SK-N-SH (cell line): ENCODE results near the gene SMARCD1. TPM values are rescaled to one million over a fixed set of nuclear protein-coding genes. Genes with fewer than 3 reads are reported as not detected.

Source experiments
- CTCF ChIA-PET: fragments of 300-600, 350-600 bp; formaldehyde crosslinking; extraction: SDS; loops from one replicate; lab custom pipeline; 2021; lab: Yijun Ruan, JAX
- POLR2A ChIA-PET: fragments of 350-600 bp; sonication (Branson Sonifier 250); formaldehyde crosslinking; extraction: SDS; loops from one replicate; lab custom pipeline; 2020; ENCODE audit warnings: antibody characterized with exemption, inconsistent platforms; lab: Yijun Ruan, JAX
- DNase-seq: peaks from one replicate; pipeline ENCODE4 v3.0.0; 2012
- H2AFZ ChIP-seq: fragments of 200-600 bp; sonication (generic); 2 replicates; pipeline ENCODE4 v1.8.1; 2016; ENCODE audit warnings: antibody characterized with exemption, mild to moderate bottlenecking, low read depth
- H3F3A ChIP-seq: fragments of 200-600 bp; sonication (generic); replicated peaks from 2 replicates; pipeline ENCODE3; 2016; ENCODE audit warnings: antibody characterized with exemption, mild to moderate bottlenecking; ENCODE audit not compliant: insufficient read depth
- H3K27ac ChIP-seq, 2 experiments: fragments of 200-500 bp in 1 of 2; fragments of 200-600 bp in 1 of 2; sonication (Bioruptor generic) in 1 of 2; sonication (generic), shearing (Covaris generic) in 1 of 2; 2 replicates each; pipeline versions ENCODE4 v1.5.1 to v1.6.1; 2014 to 2016; ENCODE audit warnings: low read depth in 2 of 2, inconsistent platforms in 1 of 2, low read length in 1 of 2, mild to moderate bottlenecking in 1 of 2, mixed read lengths in 1 of 2
- H3K27me3 ChIP-seq: fragments of 200-600 bp; sonication (generic), shearing (Covaris generic); 2 replicates; pipeline ENCODE4 v1.6.1; 2016; ENCODE audit warnings: mixed run types; ENCODE audit not compliant: insufficient read depth
- H3K36me3 ChIP-seq, 2 experiments: fragments of 200-500 bp in 1 of 2; fragments of 200-600 bp in 1 of 2; sonication (Bioruptor generic) in 1 of 2; sonication (generic) in 1 of 2; replicated peaks in 1 of 2; 2 replicates each; pipeline versions ENCODE3 to v1.5.1; 2014 to 2016; ENCODE audit warnings: low read length in 1 of 2, mild to moderate bottlenecking in 1 of 2; ENCODE audit not compliant: insufficient read depth in 2 of 2, control insufficient read depth in 1 of 2
- H3K4me1 ChIP-seq, 2 experiments: fragments of 200-500 bp in 1 of 2; fragments of 200-600 bp in 1 of 2; sonication (Bioruptor generic) in 1 of 2; sonication (generic), shearing (Covaris generic) in 1 of 2; 2 replicates each; pipeline versions ENCODE4 v1.5.1 to v1.6.1; 2014 to 2016; ENCODE audit warnings: low read depth in 1 of 2, low read length in 1 of 2, mixed run types in 1 of 2; ENCODE audit not compliant: insufficient read depth in 2 of 2, control insufficient read depth in 1 of 2
- H3K4me2 ChIP-seq: fragments of 200-600 bp; sonication (generic), shearing (Covaris generic); 2 replicates; pipeline ENCODE4 v1.6.1; 2017; ENCODE audit warnings: mixed run types
- H3K4me3 ChIP-seq, 2 experiments: fragments of 200-500 bp in 1 of 2; fragments of 200-600 bp in 1 of 2; sonication (Bioruptor generic) in 1 of 2; sonication (generic), shearing (Covaris generic) in 1 of 2; 2 replicates each; pipeline versions ENCODE4 v1.5.1 to v1.8.1; 2014 to 2016; ENCODE audit warnings: low read depth in 2 of 2, inconsistent platforms in 1 of 2, low read length in 1 of 2, mild to moderate bottlenecking in 1 of 2, mixed read lengths in 1 of 2, moderate library complexity in 1 of 2
- H3K79me2 ChIP-seq: fragments of 200-600 bp; sonication (generic); 2 replicates; pipeline ENCODE4 v1.8.1; 2017; ENCODE audit warnings: mild to moderate bottlenecking; ENCODE audit not compliant: insufficient read depth
- H3K9ac ChIP-seq: fragments of 200-600 bp; sonication (generic); 2 replicates; pipeline ENCODE4 v1.6.1; 2017; ENCODE audit warnings: mixed run types
- H3K9me2 ChIP-seq: fragments of 200-600 bp; sonication (generic); 2 replicates; pipeline ENCODE4 v1.6.1; 2017; ENCODE audit warnings: mixed run types
- H3K9me3 ChIP-seq: fragments of 200-600 bp; sonication (generic); 2 replicates; pipeline ENCODE4 v1.6.1; 2017; ENCODE audit warnings: mixed run types, mild to moderate bottlenecking, moderate library complexity
- H4K20me1 ChIP-seq: fragments of 200-600 bp; sonication (generic); 2 replicates; pipeline ENCODE4 v1.6.1; 2017; ENCODE audit warnings: mild to moderate bottlenecking, mixed run types; ENCODE audit not compliant: insufficient read depth
- CHD2 ChIP-seq: fragments of 150-350 bp; IDR thresholded peaks from 2 replicates; pipeline ENCODE4 v1.6.1; 2018; ENCODE audit warnings: low read length; ENCODE audit not compliant: partially characterized antibody
- CTCF ChIP-seq: fragments of 200-600 bp; sonication (generic); IDR thresholded peaks from 2 replicates; pipeline ENCODE4 v1.6.1; 2017; ENCODE audit warnings: antibody characterized with exemption, mild to moderate bottlenecking, moderate library complexity
- EP300 ChIP-seq, 2 experiments: IDR thresholded peaks; 2 replicates each; pipeline versions ENCODE4 v1.4.0 to v1.6.1; 2012; ENCODE audit warnings: borderline replicate concordance in 1 of 2, low read depth in 1 of 2, low read length in 1 of 2
- FOXM1 ChIP-seq: IDR thresholded peaks from 2 replicates; pipeline ENCODE4 v1.4.0; 2012; ENCODE audit warnings: low read depth, mild to moderate bottlenecking
- GABPA ChIP-seq: IDR thresholded peaks from 2 replicates; pipeline ENCODE4 v1.4.0; 2012; ENCODE audit warnings: low read depth, mild to moderate bottlenecking
- GATA2 ChIP-seq: sonication (generic); formaldehyde crosslinking; IDR thresholded peaks from 2 replicates; pipeline ENCODE4 v1.5.0; 2020; ENCODE audit warnings: mild to moderate bottlenecking, missing genetic modification reagents
- MAX ChIP-seq: IDR thresholded peaks from 2 replicates; pipeline ENCODE4 v1.4.0; 2012; ENCODE audit warnings: low read depth
- NFIC ChIP-seq: IDR thresholded peaks from 2 replicates; pipeline ENCODE4 v1.4.0; 2012; ENCODE audit warnings: borderline replicate concordance
- NRF1 ChIP-seq: IDR thresholded peaks from 2 replicates; pipeline ENCODE4 v1.6.1; 2012; ENCODE audit warnings: low read depth, mild to moderate bottlenecking, low read length
- PBX3 ChIP-seq: IDR thresholded peaks from 2 replicates; pipeline ENCODE4; 2012
- POLR2AphosphoS5 ChIP-seq: IDR thresholded peaks from 2 replicates; pipeline ENCODE4 v1.6.1; 2012; ENCODE audit warnings: low read depth, low read length
- RCOR1 ChIP-seq: fragments of 150-350 bp; IDR thresholded peaks from 2 replicates; pipeline ENCODE4 v1.6.1; 2017; ENCODE audit warnings: antibody characterized with exemption, low read length
- RFX5 ChIP-seq: IDR thresholded peaks from 2 replicates; pipeline ENCODE4 v1.6.1; 2012; ENCODE audit warnings: mild to moderate bottlenecking, improper control_type of control experiment, low read length
- SIN3A ChIP-seq: IDR thresholded peaks from 2 replicates; pipeline ENCODE4 v1.6.1; 2012; ENCODE audit warnings: low read depth, mild to moderate bottlenecking, low read length, moderate library complexity, borderline replicate concordance
- SMC3 ChIP-seq: IDR thresholded peaks from 2 replicates; pipeline ENCODE4 v1.6.1; 2012; ENCODE audit warnings: low read depth, low read length, improper control_type of control experiment
- TEAD4 ChIP-seq: IDR thresholded peaks from 2 replicates; pipeline ENCODE4 v1.4.0; 2012; ENCODE audit warnings: mild to moderate bottlenecking, borderline replicate concordance; ENCODE audit not compliant: insufficient read depth
- USF2 ChIP-seq: fragments of 150-350 bp; IDR thresholded peaks from 2 replicates; pipeline ENCODE4 v1.6.1; 2017; ENCODE audit warnings: antibody characterized with exemption, low read length, low read depth, borderline replicate concordance
- WGBS: methylation state at CpG from one replicate; pipeline ENCODE4 v1.1.6; 2017; ENCODE audit warnings: low lambda C conversion rate; 5-methylcytosine and 5-hydroxymethylcytosine counted together
- polyA plus RNA-seq, 3 experiments: library from polyadenylated mRNA; depleted of rRNA; stranded (reverse); fragments of >200 nt; gene quantifications; 2 replicates each; pipeline ENCODE4 v1.2.3, GENCODE V29; 2012
- TF ChIP-seq, protein P1 (sequence below): IDR thresholded peaks from 2 replicates; pipeline ENCODE4 v1.4.0; 2012; ENCODE audit warnings: low read depth, borderline replicate concordance

The SMARCD1 gene
- polyA plus RNA-seq, 1 of the 3 experiments (the other 2 are of a cell fraction): 58.5 TPM

GRCh38 chr12:50040657-50041056 is 44.5 kb upstream of the SMARCD1 start:
- WGBS: 55% methylated on average over 4 of the region's 4 CpGs
- TF ChIP-seq GABPA (no peak), GATA2 (CRISPR knock-in tag) (no peak)
- CTCF ChIA-PET: interaction anchor here (1.1 to 10.5 kb wide), 6 partner anchors 14 to 74 kb away, joined by 4 to 110 read pairs (median 43); partner anchors contain the start of gene SMARCD1

GRCh38 chr12:50041062-50041860 is 43.9 kb upstream of the SMARCD1 start:
- H3K4me3 ChIP-seq: no peak overlapping the region
- no peaks in the 10 kb centered on the region for H3K27me3 ChIP-seq
- no peak overlapping the region for H3K4me2 ChIP-seq
- no peak overlapping the region for H2AFZ ChIP-seq
- H4K20me1 ChIP-seq: no peaks in the 10 kb centered on the region
- no peaks in the 10 kb centered on the region for H3K36me3 ChIP-seq
- ChIA-PET POLR2A (no interaction called here), CTCF (interaction anchor here (0.5 to 10.5 kb wide), 4 partner anchors 13 to 219 kb away, joined by 3 to 110 read pairs (median 83); no protein-coding TSS in a partner anchor)
- H3K9me3 ChIP-seq: no peaks in the 10 kb centered on the region
- TF ChIP-seq POLR2AphosphoS5 (no peak), MAX (no peak), NRF1 (no peak), RCOR1 (no peak), CHD2 (no peak), SMC3 (no peak), USF2 (no peak), CTCF (no peak), TEAD4 (no peak), RFX5 (no peak), EP300 (IDR thresholded peaks at IDR 0.05; ENCODE audit: borderline replicate concordance in 1 of 2, low read depth in 1 of 2, low read length in 1 of 2) (no peak), PBX3 (no peak), SIN3A (no peak), NFIC (no peak), FOXM1 (no peak), GATA2 (CRISPR knock-in tag) (no peak)
- TF ChIP-seq, protein P1, sequence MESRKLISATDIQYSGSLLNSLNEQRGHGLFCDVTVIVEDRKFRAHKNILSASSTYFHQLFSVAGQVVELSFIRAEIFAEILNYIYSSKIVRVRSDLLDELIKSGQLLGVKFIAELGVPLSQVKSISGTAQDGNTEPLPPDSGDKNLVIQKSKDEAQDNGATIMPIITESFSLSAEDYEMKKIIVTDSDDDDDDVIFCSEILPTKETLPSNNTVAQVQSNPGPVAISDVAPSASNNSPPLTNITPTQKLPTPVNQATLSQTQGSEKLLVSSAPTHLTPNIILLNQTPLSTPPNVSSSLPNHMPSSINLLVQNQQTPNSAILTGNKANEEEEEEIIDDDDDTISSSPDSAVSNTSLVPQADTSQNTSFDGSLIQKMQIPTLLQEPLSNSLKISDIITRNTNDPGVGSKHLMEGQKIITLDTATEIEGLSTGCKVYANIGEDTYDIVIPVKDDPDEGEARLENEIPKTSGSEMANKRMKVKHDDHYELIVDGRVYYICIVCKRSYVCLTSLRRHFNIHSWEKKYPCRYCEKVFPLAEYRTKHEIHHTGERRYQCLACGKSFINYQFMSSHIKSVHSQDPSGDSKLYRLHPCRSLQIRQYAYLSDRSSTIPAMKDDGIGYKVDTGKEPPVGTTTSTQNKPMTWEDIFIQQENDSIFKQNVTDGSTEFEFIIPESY: no peak
- H3K9me2 ChIP-seq: no peaks in the 10 kb centered on the region
- H3K9ac ChIP-seq: no peak overlapping the region
- H3K79me2 ChIP-seq: no peaks in the 10 kb centered on the region
- peaks cover 0 to 3% of the 10 kb centered on the region in 2 experiments; a peak in 1 of 4 replicates for H3K4me1 ChIP-seq
- DNase-seq: no peak
- no peaks in the 10 kb centered on the region for H3F3A ChIP-seq
- 90% methylated on average over 15 of the region's 15 CpGs for WGBS
- no peak overlapping the region for H3K27ac ChIP-seq

More at GRCh38 chr12:50040657-50041056, 44.5 kb upstream of the SMARCD1 start:
- Histone ChIP-seq H3K4me1 (peaks cover 0 to 3% of the 10 kb centered on the region in 2 experiments; a peak in 1 of 4 replicates), H3K79me2 (no peaks in the 10 kb centered on the region), H3K9me2 (no peaks in the 10 kb centered on the region), H3K4me2 (no peak overlapping the region), H4K20me1 (no peaks in the 10 kb centered on the region), H2AFZ (no peak overlapping the region), H3K36me3 (no peaks in the 10 kb centered on the region), H3K9me3 (no peaks in the 10 kb centered on the region), H3K9ac (no peak overlapping the region), H3F3A (no peaks in the 10 kb centered on the region), H3K4me3 (no peak overlapping the region), H3K27ac (no peak overlapping the region), H3K27me3 (no peaks in the 10 kb centered on the region)
- no peak for DNase-seq
- POLR2A ChIA-PET: no interaction called here
